HG03095 (cell line): ENCODE results near the gene CCSAP.
"Not testable (repeated sequence)": the region's sequence is repeated elsewhere in the genome, so short reads cannot be mapped to it uniquely, and the experiment has no call there.

Source experiments
- ATAC-seq: cut with Tn5 transposase; IDR thresholded peaks from one replicate; pipeline ENCODE4 v1.9.1; 2021; ENCODE audit warnings: moderate library complexity; ENCODE audit not compliant: unreplicated experiment

CCSAP gene

DNA sequence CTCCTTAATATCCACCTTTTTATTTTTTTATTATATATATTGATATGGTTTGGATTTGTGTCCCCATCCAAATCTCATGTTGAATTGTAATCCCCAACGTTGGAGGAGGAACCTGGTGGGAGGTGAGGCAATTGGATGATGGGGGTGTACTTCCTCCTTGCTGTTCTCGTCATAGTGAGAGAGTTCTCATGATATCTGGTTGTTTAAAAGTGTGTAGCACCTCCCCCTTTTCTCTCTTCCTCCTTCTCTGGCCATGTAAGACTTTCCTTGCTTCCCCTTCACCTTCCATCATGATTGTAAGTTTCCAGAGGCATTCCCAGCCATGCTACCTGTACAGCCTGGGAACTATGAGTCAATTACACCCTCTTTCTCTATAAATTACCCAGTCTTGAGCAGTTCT lies 22.7 kb upstream of the CCSAP start:
- ATAC-seq: no peak

DNA sequence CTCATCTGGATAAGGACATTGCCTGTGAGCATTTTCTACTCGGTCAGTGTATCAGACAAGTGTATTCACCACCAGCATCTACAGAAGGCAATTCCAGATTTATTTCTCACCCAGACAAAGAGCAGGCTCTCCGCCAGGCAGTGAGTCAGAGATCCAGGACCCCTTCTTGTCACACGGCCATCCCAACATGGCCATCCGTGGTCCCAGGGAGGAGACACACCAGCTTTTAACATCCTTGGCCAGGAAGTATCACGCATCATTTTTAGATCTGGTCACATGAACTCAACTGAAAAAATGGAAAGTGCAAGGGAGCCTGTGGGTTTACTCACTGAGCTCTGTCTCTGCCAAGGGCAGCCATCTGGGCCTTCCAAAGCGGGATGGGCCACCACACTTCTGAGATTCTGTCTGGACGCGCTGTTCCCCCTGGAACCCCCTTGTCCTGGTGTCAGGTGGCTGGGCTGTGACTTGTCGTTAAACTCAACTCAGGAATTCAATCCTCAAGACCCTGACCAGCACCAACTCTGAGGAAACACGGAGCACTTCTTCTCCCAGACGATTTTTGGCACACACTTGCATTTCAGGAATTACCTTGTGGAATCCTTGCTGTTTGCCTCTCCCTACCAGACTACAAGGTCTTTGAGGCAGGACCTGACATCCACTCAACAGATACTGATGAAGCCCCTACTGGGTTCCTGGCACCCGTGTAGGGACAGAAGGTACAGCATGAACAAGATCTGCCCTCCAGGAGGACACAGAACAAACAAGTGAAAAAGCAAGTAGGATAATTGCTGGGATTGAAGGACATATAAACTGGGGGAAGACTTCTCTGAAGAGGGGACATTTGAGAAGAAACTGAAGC lies 21.6 kb upstream of the CCSAP start:
- no peak for ATAC-seq

DNA sequence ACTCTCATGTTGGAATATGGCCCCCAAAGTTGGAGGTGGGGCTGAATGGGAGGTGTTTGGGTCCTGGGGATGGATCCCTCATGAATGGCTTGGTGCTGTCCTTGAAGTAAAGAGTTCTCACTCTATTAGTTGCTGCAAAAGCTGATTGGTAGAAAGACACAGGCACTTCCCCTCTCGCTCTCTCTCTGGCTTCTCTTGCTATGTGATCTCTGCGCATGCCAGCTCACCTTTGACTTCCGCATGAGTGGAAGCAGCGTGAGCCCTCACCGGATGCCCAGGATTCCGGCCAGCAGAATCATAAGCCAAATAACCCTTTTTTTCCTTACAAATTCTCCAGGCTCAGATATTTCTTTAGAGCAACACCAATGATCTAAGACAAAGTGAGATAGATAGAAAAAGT lies 20.9 kb upstream of the CCSAP start:
- no peak for ATAC-seq

DNA sequence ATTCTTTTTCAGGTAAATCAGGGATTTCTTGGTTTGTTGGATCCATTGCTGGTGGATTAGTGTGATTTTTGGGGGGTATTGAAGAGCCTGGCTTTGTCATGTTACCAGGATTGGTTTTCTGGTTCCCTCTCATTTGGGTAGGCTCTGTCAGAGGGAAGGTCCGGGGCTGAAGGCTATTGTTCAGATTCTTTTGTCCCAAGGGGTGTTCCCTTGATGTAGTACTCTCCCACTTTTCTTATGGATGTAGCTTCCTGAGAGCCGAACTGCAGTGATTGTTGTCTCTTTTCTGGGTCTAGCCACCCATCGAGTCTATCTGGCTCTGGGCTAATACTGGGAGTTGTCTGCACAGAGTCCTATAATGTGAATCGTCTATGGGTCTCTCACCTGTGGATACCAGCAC lies 17.6 kb upstream of the CCSAP start:
- no peak for ATAC-seq

DNA sequence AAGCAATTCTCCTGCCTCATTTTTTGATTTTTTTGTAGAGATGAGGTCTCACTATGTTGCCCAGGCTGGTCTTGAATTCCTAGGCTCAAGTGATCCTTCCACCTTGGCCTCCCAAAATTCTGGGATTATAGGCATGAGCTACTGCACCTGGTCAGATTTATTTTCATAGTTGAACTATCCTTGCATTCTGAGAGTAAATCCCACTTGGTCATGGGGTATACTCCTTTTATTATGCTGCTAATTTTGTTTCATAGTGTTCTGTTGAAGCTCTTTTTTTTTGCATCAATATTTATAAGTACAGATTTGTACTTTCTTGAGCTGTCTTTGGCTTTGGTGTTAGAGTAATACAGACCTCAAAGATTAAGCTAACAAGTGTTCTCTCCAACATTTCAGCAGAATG lies 12.8 kb upstream of the CCSAP start:
- no peak for ATAC-seq

DNA sequence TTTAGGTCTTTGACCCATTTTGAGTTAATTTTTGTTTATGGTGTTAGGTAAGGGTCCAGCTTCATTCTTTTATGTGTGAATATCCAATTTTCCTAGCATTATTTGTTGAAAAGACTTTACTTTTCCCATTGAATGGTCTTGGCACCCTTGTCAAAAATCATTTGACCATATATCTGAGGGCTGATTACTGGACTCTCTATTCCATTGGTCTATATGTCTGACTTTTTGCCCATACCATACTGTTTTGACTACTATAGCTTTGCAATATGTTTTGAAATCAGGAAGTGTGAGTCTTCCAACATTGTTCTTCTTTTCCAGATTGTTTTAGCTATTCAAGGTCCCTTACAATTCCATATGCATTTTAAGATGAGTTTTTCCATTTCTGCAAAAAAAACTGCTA lies 11.4 kb upstream of the CCSAP start:
- ATAC-seq: no peak

DNA sequence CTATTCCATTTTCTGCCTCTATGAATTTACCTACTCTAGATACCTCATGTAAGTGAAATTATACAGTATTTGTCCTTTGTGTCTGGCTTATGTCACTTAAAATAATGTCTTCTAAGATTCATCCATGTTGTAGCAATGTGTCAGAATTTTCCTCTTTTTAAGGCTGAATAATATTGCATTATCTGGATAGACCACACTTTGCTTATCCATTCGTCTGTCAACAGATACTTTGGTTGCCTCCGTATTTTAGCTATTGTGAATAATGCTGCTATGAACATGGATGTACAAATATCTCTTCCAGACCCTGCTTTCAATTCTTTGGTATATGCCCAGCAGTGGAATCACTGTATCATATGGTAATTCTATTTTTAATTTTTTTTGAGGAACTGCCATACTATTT lies 10.1 kb upstream of the CCSAP start:
- ATAC-seq: no peak

DNA sequence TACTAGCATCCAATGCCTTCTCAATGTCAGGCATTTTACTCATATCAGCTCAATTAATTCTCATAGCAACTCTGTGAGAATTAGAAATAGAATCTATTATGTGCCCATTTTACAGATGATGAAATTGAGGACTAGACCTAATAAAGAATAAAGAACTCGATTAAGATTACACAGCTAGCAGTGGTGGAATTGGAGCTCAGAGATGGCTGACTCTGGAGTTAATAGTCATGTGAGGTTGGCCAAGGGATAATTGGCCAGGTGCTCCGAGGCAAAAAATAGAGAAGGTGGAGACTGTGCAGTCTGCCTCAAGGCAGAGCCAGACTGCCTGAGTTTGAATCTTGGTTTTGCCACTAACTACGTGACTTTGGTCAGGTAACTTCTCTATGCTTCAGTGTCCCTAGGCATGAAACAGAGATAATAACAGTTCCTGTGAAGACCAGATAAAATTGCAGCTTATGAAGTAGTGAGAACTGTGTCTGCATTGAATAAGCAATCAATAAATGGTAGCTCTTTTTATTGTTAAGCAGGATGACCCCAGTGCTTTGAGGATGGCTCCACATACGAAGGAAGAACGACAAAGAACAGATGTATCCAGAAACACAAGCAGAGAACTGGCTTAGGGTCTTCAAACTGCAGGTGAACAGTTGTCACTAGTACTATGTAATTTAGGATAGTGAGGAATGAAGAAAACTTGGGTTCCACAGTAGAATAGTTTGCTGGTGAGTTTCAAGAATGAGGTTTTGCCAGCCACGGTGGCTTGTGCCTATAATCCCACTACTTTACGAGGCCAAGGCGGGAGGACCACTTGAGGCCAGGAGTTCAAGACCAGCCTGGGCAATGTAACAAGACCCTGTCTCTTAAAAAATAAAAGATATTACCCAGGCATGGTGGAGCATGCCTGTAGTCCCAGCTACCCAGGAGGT lies 6.9 kb upstream of the CCSAP start:
- no peak for ATAC-seq

DNA sequence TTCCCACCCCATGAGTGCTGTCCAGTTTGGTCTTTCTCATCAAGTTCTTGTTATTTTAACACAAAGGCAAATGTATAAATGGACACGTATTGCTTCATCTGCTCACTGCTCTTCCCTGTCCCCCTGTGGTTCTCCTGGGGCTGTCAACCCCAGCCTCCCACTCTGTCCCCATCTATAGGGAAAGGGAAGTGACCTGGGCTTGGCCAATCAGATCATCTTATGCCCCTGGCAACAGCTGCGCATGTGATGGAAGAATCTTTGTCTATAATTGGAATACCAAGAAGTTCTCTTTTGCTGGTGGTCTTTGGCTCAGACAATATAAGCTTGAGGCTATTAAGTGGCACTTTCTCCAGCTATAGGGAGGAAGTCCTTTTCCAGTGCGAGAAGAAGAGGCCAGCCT lies 4.7 kb upstream of the CCSAP start:
- ATAC-seq: no peak

DNA sequence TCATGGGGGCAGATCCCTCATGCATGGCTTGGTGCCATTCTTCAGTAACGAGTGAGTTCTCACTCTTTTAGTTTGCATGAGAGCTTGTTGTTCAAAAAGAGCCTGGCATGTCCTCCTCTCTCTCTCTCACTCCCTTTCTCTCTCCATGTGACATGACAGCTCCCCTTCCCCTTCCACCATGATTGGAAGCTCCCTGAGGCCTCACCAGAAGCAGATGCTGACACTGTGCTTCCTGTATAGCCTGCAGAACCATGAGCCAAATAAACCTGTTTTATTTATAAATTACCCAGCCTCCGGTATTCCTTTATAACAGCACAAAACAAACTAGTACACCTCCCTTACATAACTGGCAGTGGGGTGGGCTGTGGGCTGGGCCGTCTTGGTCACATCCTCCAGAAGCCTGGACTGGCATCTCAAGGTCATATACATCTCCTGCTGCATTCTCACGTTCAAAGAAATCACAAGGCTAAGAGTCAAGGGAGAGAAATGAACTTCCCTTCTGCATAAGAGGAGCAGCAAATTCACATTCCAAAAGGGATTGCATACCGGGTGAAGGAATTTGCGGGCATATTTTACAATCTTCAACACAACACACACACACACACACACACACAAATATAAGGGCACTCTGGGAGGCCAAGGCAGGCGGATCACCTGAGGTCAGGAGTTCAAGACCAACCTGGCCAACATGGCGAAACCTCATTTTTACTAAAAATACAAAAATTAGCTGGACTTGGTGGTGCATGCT lies 2.3 kb upstream of the CCSAP start:
- ATAC-seq: no peak

DNA sequence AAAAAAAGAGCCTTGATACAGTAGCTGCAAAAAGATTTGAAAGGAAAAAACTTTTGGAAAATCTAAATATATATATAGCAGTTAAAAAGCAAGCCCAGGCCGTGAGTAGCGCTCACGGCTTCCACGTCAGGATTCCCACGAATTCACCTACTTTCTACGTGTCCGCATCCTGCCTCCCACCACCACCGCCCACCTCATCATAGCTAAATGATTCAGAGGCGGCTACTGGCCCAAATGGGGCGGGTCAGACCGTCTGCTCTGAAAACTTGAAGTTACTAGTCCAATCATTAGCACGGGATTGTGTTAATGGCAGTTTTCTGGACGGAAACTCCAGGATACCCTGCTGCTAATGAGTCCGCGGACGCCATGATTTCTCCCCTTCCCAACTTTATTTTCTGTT lies 1.3 kb upstream of the CCSAP start:
- ATAC-seq: no peak

DNA sequence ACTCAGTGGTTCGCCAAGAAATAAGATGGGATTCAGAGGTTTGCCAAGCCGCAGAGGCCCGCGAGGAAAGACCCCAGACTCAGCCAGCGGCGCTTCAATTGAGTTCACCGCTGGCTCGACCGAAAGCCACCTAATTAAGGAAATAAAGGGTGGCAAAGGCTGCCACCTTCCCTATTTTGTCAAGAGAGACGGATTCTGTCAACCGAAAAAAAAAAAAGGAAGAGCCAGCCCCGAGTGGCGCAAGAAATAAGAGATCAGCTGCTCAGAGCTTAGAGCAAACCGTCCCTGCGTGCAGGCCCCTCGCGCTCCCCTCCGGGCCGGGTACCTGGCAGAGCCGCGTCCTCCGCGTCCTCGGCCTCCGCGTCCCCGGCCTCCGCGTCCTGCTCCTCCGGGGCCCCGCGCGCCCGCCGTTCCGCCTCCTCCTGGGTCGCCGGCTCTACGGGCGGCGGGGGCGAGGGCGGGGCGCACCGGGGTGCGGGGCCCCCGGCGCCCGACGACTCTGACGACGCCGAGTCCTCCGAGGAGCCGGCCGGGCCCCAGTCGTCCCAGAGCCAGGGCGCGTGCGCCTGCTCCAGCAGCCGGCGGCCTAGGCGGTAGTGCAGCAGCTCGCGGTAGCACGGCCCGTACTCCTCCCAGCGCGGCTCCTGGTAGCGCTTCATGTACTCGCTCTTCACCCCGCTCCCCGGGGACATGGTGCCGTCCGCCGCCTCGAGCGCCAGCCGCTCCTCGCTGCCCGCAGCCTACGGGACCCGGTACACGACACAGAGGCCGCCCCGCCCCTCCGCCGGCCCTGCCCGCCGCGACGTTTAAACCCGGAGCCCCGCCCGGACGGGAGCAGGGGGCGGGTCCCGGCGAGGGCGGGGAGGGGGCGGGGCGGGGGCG lies 832 bp downstream of the CCSAP start:
- peak; percentile 75 for ATAC-seq

DNA sequence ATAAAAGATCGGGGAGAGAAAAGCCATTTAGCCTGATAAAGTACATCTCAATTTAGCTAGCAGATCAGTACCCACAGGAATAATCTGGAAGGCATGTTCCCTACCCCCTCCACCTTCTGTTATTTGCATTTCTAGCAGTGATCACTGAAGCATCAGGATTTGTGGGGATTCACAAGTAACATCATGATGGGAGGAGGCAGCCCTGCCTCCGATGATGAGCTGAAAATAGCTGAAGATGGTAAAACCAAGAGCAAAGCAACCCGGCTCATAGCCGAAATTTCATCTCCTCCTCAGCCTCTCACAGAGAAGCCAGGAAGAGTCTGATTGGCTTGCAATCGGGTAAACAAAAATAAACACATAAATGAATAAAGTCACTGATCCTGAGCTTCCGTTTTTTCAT lies 2.4 kb downstream of the CCSAP start:
- no peak for ATAC-seq

DNA sequence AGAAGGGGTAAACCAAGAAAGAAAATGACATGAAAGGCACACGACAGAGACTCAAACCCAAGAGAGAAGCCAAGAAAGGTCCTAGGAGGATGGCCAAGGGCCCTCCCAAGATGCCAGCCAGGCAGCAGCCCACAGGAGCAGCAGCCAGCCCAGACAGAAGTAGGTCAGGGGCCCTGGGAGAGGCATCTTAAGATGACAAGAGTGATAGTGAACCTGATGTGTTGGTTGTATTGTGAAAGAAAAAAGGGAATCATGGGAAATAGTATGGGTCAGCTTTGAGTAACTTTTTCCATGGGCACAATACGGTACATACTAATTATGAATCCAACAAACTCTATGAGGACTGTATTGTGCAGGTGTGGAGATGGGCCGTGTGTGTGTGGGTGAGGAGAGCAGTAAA lies 3.3 kb downstream of the CCSAP start:
- ATAC-seq: no peak

DNA sequence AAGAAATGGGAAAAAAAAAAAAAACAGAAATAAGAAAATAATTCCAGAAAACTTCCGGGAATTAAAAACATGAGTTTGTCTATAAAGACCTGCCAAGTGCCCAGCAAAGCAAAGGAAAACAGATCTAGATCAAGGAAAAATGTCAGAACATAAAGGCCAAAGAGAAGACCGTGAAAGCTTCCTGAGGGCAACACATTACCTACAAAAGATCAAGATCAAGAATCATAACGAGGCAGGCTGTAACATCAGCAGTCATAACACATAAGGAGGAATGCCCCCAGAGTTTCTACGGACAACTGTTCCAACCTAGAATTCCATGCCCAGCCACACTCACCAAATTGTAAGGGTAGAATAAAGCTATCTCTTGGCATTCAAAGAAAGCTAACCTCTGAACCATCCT lies 3.8 kb downstream of the CCSAP start:
- ATAC-seq: no peak

DNA sequence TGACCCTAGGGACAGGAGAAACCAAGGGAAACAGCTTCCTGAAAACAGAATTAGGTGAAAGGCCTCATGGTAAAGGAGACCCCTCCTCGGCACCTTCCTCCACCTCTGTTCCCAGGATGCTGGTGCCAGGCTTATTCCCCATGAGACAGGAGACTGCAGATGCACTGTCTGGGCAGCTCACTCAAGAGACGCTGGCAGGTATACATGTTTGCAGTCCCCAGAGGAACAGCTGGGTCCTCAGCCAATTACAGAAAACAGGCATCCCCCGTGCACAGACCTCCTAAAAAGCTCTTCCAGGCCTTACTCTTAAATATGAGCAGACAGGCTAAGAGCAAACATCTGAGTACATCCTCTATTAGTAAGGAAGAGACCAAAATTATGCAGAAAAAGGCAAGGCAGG lies 6.5 kb downstream of the CCSAP start:
- no peak for ATAC-seq

DNA sequence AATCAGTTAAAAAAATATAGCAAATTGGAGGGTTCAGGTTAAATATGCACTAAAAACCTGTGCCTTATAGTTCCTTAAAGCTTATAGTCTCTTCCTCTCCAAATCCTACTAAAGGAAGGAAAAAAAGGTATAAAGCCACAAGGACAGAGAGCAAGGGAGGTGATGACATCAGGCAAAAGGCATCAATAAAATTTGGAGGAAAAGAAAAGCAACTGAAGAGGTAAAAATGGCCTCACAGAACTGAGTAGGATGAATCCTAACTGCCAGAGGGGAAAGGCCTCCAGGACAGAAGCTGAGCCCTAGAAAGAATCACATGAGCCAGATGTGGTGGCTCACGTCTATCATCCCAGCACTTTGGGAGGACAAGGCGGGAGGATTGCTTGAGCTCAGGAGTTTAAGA lies 8.1 kb downstream of the CCSAP start:
- ATAC-seq: no peak

DNA sequence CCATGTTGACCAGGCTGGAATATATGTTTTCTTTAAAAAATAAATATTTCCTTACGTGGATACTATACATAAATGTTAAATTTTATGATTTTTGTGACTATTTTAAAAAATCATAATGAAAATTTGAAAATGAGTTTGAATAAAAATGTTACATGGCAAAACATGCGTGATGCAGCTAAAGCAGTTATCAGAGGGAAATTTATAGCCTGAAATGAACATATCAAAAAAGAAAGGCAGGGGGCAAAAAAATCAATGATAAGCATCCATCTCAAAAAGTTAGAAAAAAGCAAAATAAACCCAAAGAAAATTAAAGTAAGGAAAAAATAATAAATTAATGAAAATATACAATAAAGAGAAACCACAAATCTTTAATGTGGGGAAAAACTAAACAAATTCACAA lies 8.6 kb downstream of the CCSAP start:
- no peak for ATAC-seq

DNA sequence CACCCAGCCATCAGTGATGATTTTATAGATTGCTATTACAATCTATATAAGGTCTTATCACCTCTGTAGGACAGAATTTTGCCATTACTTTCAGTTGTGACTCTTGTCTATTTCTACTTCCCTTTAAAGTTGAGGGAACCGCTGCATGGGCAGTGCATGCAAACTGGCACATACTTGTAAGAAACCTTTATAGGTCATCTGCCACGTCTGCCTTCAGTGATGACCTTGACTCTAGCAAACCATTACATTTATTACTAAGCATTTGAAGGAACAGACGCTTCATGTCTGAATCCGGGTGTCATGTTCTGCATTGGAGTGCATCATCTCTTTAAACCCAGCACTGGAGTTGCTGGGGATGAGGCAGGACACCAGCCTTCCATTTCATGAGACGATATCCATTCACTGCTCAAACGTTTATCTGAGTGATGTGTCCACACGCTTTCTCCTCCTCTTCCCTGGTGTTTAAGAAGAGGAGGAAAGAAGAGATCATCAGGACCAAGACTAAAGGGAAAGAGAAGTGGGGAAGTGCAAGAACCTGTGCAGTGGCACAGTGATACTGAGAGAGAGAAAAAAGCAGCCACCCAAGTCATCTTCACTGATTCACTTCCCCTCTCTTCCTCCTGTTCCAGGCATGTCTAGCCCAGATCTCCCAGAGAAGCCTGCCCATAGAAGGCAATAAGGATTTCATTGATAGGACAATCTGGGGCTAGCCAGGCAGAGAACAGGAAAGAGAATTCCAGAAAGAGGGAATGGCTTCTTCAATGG lies 14.1 kb downstream of the CCSAP start:
- ATAC-seq: no peak

DNA sequence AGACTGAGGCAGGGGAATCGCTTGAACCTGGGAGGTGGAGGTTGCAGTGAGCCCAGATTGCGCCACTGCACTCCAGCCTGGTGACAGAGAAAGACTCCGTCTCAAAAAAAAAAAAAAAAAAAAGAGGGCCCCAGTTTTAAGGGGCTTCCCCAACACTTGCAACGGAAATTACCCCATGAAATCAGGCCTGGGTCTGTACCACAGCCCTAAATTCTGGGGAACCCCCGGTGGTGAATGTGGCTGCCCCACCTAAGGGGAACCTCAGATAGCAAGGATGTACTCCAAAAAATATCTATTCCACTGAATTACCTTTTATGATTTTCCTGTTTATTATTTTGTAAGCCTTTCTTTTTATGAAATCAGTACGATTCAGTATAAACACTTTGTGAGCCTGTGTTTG lies 15.1 kb downstream of the CCSAP start:
- ATAC-seq: not testable (repeated sequence)
